Pancreas (tissue), 10 donors: ENCODE results near the gene DSP. TPM values are rescaled to one million over a fixed set of nuclear protein-coding genes. Genes with fewer than 3 reads are reported as not detected.

ENCODE experiments used
- ATAC-seq, 4 donors: fragments of 200-7000 bp; cut with Tn5 transposase; one replicate each; pipeline versions ENCODE4 v1.8.0 to v1.9.1; 2020; ENCODE audit warnings: mild to moderate bottlenecking in 4 of 4, moderate library complexity in 4 of 4
- DNase-seq, 6 donors: peaks; one replicate each; pipeline ENCODE4 v3.0.0-alpha.2; 2020
- FAIRE-seq: peaks from 2 replicates; lab custom pipeline; 2012; peaks lifted over from hg19 to GRCh38; lab: Jason Lieb, UNC
- H3K27ac ChIP-seq, 4 donors: fragments of 200-600 bp; sonication (generic); 1 replicate in 3 of 4; 2 replicates in 1 of 4; pipeline versions ENCODE4 v1.5.0 to v1.8.0; 2020
- H3K27me3 ChIP-seq, 4 donors: fragments of 200-600 bp; one replicate each; pipeline ENCODE4 v1.8.0; 2021
- H3K36me3 ChIP-seq, 3 donors: fragments of 200-600 bp; sonication (generic) in 1 of 3; one replicate each; pipeline versions ENCODE4 v1.5.0 to v1.8.0; 2020 to 2021
- H3K4me1 ChIP-seq, 3 donors: fragments of 200-600 bp; one replicate each; pipeline ENCODE4 v1.8.0; 2021
- H3K4me3 ChIP-seq, 4 donors: fragments of 200-600 bp; sonication (generic) in 2 of 4; one replicate each; pipeline versions ENCODE4 v1.5.0 to v1.8.0; 2020 to 2021
- H3K9me3 ChIP-seq, 4 donors: fragments of 200-600 bp; one replicate each; pipeline ENCODE4 v1.8.0; 2021
- WGBS, 2 donors: extraction: QIAGEN DNeasy Blood & Tissue Kit; methylation state at CpG; one replicate each; pipeline ENCODE4 v1.1.7; 2013; 5-methylcytosine and 5-hydroxymethylcytosine counted together
- intact Hi-C, 3 donors: fragments of 100-400 bp; cut with DNase I; formaldehyde crosslinking; loops; one replicate each; pipeline versions ENCODE4 v1.11.1 to v1.14.2; 2022
- polyA plus RNA-seq, 2 donors: library from polyadenylated mRNA; stranded (reverse); fragments of 200-250 nt; gene quantifications; one replicate each; pipeline ENCODE4 v1.2.3, GENCODE V29; 2013
- total RNA-seq, 6 donors: library from RNA; stranded (reverse); fragmentation: NEBNext Ultra II Directional in 4 of 6; extraction: Animal tissue kit (Norgen Biotek cat#: 25700) in 4 of 6; gene quantifications; one replicate each; pipeline versions ENCODE4 v1.2.1 to v1.2.4, GENCODE V29; 2021 to 2023
- TF ChIP-seq, protein P1 (sequence below), 4 donors: fragments of 200-600 bp; sonication (generic) in 3 of 4; IDR thresholded peaks; one replicate each; pipeline versions ENCODE4 v1.5.0 to v1.8.0; 2021; ENCODE audit warnings: antibody characterized with exemption in 4 of 4
- donor health status: healthy with polysubstance abuse.
- donor health status: DM: no; HTN: no; CAD: no; lungs with moderate emphysema.
- donor health status: DM: no; HTN: no; CAD: no.
- donor health status: control.
- donor health status: control.
- donor health status: Bipolar disorder and iron deficiency.
- donor health status: DM: yes; HTN: yes; CAD: no.
- donor health status: DM: no; HTN: no; CAD: no.
- donor health status: DM: no; HTN: no; CAD: no.
- donor health status: DM: yes; HTN: yes; CAD: no.

Gene DSP
- total and polyA plus RNA-seq, 8 donors: 17.3 to 139 (median 111) TPM

DNA sequence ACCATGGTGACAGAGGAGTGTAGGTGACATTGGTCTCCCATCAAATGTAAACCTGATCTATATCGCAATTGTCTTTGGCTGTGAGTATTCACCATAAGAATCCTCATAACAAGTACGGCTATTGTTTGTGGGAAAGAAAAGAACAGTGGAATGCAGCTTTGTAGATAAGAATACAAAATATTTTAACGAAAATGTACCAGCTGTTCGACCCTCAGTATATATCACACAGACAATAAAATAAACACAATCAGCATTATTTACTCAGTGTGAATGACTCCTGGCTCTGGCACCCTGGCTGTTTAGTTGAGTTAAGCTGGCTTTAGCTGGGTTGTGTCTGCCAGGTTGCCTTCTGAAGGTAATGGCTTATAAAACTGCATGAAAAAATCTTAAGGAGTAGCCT lies 91.9 kb downstream of the DSP start:
- no peaks in the 10 kb centered on the region for H3K27me3 ChIP-seq
- ATAC-seq (no peak), DNase-seq (no peak), FAIRE-seq (no peak)
- no peaks in the 10 kb centered on the region for H3K36me3 ChIP-seq
- WGBS, 2 donors: 20 to 36% methylated on average over 4 of the region's 4 CpGs
- H3K4me1 ChIP-seq: no peaks in the 10 kb centered on the region
- TF ChIP-seq, protein P1, sequence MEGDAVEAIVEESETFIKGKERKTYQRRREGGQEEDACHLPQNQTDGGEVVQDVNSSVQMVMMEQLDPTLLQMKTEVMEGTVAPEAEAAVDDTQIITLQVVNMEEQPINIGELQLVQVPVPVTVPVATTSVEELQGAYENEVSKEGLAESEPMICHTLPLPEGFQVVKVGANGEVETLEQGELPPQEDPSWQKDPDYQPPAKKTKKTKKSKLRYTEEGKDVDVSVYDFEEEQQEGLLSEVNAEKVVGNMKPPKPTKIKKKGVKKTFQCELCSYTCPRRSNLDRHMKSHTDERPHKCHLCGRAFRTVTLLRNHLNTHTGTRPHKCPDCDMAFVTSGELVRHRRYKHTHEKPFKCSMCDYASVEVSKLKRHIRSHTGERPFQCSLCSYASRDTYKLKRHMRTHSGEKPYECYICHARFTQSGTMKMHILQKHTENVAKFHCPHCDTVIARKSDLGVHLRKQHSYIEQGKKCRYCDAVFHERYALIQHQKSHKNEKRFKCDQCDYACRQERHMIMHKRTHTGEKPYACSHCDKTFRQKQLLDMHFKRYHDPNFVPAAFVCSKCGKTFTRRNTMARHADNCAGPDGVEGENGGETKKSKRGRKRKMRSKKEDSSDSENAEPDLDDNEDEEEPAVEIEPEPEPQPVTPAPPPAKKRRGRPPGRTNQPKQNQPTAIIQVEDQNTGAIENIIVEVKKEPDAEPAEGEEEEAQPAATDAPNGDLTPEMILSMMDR (IDR thresholded peaks at IDR 0.05): no peak
- intact Hi-C loops: no loop called here
- no peak overlapping the region for H3K4me3 ChIP-seq
- H3K9me3 ChIP-seq: no peaks in the 10 kb centered on the region
- no peak overlapping the region for H3K27ac ChIP-seq

- H3K36me3 ChIP-seq: no peaks in the 10 kb centered on the region
- no peak overlapping the region for H3K27ac ChIP-seq
- FAIRE-seq (no peak), DNase-seq (no peak), ATAC-seq (no peak)
- WGBS, 2 donors: 90 to 96% methylated on average over 1 of the region's 1 CpG
- no peaks in the 10 kb centered on the region for H3K27me3 ChIP-seq
- intact Hi-C loops: no loop called here
- H3K4me3 ChIP-seq: no peak overlapping the region
- H3K9me3 ChIP-seq: no peaks in the 10 kb centered on the region
- no peaks in the 10 kb centered on the region for H3K4me1 ChIP-seq
- TF ChIP-seq, protein P1 (IDR thresholded peaks at IDR 0.05): no peak
Observed at GRCh38 chr6:7636151-7636550, 94.7 kb downstream of the DSP start.

Other genes with a start within 250 kb of the DSP start
- gene SSR1, start 228.5 kb upstream of the DSP start, total RNA-seq: 100 to 1,000 TPM in 3 of 6 donors, 10 to 100 TPM in 3; 64.3 to 138 (median 109) TPM
- gene SSR1, start 228.5 kb upstream of the DSP start, polyA plus RNA-seq: 10 to 100 TPM; 11.5 to 37.0 TPM
- under 1 TPM in 1 of 6 donors, not detected in 5; 0.09 TPM for gene CAGE1, start 151.9 kb upstream of the DSP start, total RNA-seq
- not detected for gene CAGE1, start 151.9 kb upstream of the DSP start, polyA plus RNA-seq
- 10 to 100 TPM in 3 of 6 donors, 1 to 10 TPM in 3; 6.6 to 10.9 (median 9.5) TPM for gene RIOK1, start 151.9 kb upstream of the DSP start, total RNA-seq
- 10 to 100 TPM in 1 of 2 donors, 1 to 10 TPM in 1; 6.9 to 11.0 TPM for gene RIOK1, start 151.9 kb upstream of the DSP start, polyA plus RNA-seq
- gene SNRNP48, start 48.5 kb downstream of the DSP start, total RNA-seq: 1 to 10 TPM; 3.7 to 8.1 (median 4.8) TPM
- 1 to 10 TPM; 3.2 to 6.6 TPM for gene SNRNP48, start 48.5 kb downstream of the DSP start, polyA plus RNA-seq
- gene BMP6, start 184.4 kb downstream of the DSP start, total RNA-seq: under 1 TPM; 0.09 to 0.69 (median 0.31) TPM
- gene BMP6, start 184.4 kb downstream of the DSP start, polyA plus RNA-seq: under 1 TPM; 0.40 to 0.42 TPM